Left ventricle myocardium inferior (tissue), 1 donor: ENCODE results near the gene CASZ1. TPM values are rescaled to one million over a fixed set of nuclear protein-coding genes. Genes with fewer than 3 reads are reported as not detected.
A peak's percentile ranks its signal among the peaks of the same experiment; 100 is the strongest.

ENCODE experiments used
- DNase-seq: peaks from one replicate; pipeline ENCODE4 v3.0.0-alpha.2; 2020
- H3K27ac ChIP-seq: fragments of 200-600 bp; replicated peaks from 2 replicates; pipeline ENCODE4 v1.8.0; 2021
- H3K27me3 ChIP-seq: fragments of 200-600 bp; 2 replicates; pipeline ENCODE4 v1.8.0; 2021; ENCODE audit warnings: low read depth
- H3K36me3 ChIP-seq: fragments of 200-600 bp; 2 replicates; pipeline ENCODE4 v1.8.0; 2021
- H3K4me1 ChIP-seq: fragments of 200-600 bp; 2 replicates; pipeline ENCODE4 v1.8.0; 2021
- H3K4me3 ChIP-seq: fragments of 200-600 bp; 2 replicates; pipeline ENCODE4 v1.8.0; 2021; ENCODE audit warnings: mild to moderate bottlenecking, moderate library complexity
- H3K9me3 ChIP-seq: fragments of 200-600 bp; replicated peaks from 2 replicates; pipeline ENCODE4 v1.8.0; 2021
- CTCF ChIP-seq: fragments of 200-600 bp; IDR thresholded peaks from 2 replicates; pipeline ENCODE4 v1.8.0; 2021; ENCODE audit warnings: antibody characterized with exemption, mild to moderate bottlenecking, borderline replicate concordance
- intact Hi-C: fragments of 100-400 bp; cut with micrococcal nuclease; formaldehyde crosslinking; loops from one replicate; pipeline ENCODE4 v1.11.0; 2022
- total RNA-seq: library from RNA; stranded (reverse); fragmentation: NEBNext Ultra II Directional; extraction: Animal tissue kit (Norgen Biotek cat#: 25700); gene quantifications from one replicate; pipeline ENCODE4 v1.2.1, GENCODE V29; 2021
- donor health status: DM: no; HTN: yes; CAD: no; lungs with severe emphysema.

CASZ1 gene
- total RNA-seq, 1 donor from 2014 or later, result 56.3 TPM

GRCh38 chr1:10819198-10819901 is 22.9 kb upstream of the CASZ1 start:
- Histone ChIP-seq H3K27me3 (peaks cover 10% of the 10 kb centered on the region), H3K27ac (peak overlapping the region; percentile 90), H3K9me3 (no peaks in the 10 kb centered on the region), H3K36me3 (no peaks in the 10 kb centered on the region), H3K4me1 (peaks cover 45% of the 10 kb centered on the region), H3K4me3 (no peak overlapping the region)
- TF ChIP-seq CTCF, result no peak
- intact Hi-C loops, result no loop called here
- DNase-seq, result no peak

GRCh38 chr1:10818262-10819197 is 22.1 kb upstream of the CASZ1 start:
- Histone ChIP-seq H3K27ac (peak overlapping the region; percentile 90), H3K27me3 (peaks cover 7% of the 10 kb centered on the region), H3K4me1 (peaks cover 44% of the 10 kb centered on the region), H3K4me3 (no peak overlapping the region), H3K36me3 (no peaks in the 10 kb centered on the region), H3K9me3 (no peaks in the 10 kb centered on the region)
- DNase-seq, result peak; percentile 30
- intact Hi-C loops, result no loop called here
- no peak for TF ChIP-seq CTCF

- H3K27ac ChIP-seq, result no peak overlapping the region
- peaks cover 29% of the 10 kb centered on the region for H3K4me1 ChIP-seq
- H3K27me3 ChIP-seq, result peaks cover 7% of the 10 kb centered on the region
- no peak for DNase-seq
- intact Hi-C loops, result no loop called here
- TF ChIP-seq CTCF, result no peak
- H3K36me3 ChIP-seq, result no peaks in the 10 kb centered on the region
- H3K9me3 ChIP-seq, result no peaks in the 10 kb centered on the region
- no peak overlapping the region for H3K4me3 ChIP-seq
These were observed 20.4 kb upstream of the CASZ1 start for GRCh38 chr1:10816743-10817369.

- H3K27me3 ChIP-seq, result peaks cover 7% of the 10 kb centered on the region
- no peak overlapping the region for H3K4me3 ChIP-seq
- TF ChIP-seq CTCF, result no peak
- H3K9me3 ChIP-seq, result no peaks in the 10 kb centered on the region
- H3K27ac ChIP-seq, result no peak overlapping the region
- intact Hi-C loops, result no loop called here
- no peaks in the 10 kb centered on the region for H3K36me3 ChIP-seq
- peaks cover 29% of the 10 kb centered on the region for H3K4me1 ChIP-seq
- DNase-seq, result no peak
These were observed 19.8 kb upstream of the CASZ1 start for GRCh38 chr1:10816233-10816632.

GRCh38 chr1:10815858-10816195 is 19.4 kb upstream of the CASZ1 start:
- Histone ChIP-seq H3K4me1 (peaks cover 25% of the 10 kb centered on the region), H3K4me3 (no peak overlapping the region), H3K27ac (no peak overlapping the region), H3K27me3 (peaks cover 7% of the 10 kb centered on the region), H3K36me3 (no peaks in the 10 kb centered on the region), H3K9me3 (no peaks in the 10 kb centered on the region)
- intact Hi-C loops, result no loop called here
- TF ChIP-seq CTCF, result no peak
- DNase-seq, result no peak
